Ammon's horn (tissue), 1 donor: ENCODE results near the gene KMT5B.

ENCODE experiments used
- DNase-seq: peaks from one replicate; pipeline ENCODE4 v3.0.0-alpha.2; 2016; ENCODE audit warnings: low spot score

The KMT5B gene

GRCh38 chr11:68118706-68119448 is 94.2 kb downstream of the KMT5B start:
- DNase-seq, result peak; percentile 45

- DNase-seq, result no peak
Observed at GRCh38 chr11:68117853-68118470, 95.1 kb downstream of the KMT5B start.

- DNase-seq, result no peak
Observed at GRCh38 chr11:68116974-68117373, 96.1 kb downstream of the KMT5B start.

DNA sequence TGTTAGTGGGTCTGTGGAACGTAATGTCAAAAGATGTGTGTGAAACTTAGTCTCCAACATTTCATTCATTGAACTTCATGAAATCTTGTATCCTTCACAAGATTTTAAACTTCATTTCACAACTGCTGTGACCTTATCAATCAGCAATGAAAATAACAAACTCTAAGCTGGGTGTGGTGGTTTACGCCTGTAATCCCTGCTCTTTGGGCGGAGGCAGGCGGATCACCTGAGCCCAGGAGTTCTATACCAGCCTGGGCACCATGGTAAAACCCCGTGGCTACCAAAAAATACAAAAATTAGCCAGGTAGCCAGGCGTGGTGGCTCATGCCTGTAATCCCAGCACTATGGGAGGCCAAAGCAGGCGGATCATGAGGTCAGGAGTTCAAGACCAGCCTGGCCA is 97.0 kb downstream of the KMT5B start:
- no peak for DNase-seq

DNA sequence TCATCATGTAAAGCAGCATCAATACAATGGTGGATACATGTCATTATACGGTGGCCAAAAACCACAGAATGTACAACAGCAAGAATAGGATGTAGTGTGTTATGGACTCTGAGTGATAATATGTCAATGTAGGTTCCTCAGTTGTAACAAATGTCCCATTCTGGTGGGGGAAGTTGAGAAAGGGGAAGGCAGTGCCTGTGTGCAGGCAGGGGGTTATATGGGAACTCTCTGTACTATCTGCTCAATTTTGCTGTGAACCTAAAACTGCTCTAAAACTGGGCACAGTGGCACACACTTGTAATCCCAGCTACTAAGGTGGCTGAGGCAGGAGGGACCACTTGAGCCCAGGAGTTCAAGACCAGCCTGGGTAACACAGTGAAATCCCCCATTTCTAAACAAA is 97.8 kb downstream of the KMT5B start:
- DNase-seq, result no peak

GRCh38 chr11:68113986-68114385 is 99.1 kb downstream of the KMT5B start:
- DNase-seq, result no peak

DNA sequence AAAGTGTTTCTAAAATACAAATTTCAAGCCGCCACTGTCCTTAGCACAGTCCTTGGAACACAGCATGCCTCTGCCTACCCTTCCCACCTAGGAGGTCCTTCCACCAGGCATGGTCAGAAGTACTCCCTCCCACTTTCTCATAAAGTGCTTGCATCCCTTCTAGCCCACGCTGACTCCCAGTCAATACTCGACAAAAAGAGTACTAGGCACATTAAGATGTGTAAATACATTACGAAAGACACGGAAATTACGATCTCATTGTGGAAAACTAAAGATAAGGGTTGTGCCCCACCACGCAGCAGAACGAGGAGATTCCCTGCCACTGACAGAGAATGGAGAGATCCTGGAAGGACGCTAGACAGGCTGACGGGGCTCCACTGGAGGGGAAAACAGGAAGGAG is 105.4 kb downstream of the KMT5B start:
- no peak for DNase-seq

DNA sequence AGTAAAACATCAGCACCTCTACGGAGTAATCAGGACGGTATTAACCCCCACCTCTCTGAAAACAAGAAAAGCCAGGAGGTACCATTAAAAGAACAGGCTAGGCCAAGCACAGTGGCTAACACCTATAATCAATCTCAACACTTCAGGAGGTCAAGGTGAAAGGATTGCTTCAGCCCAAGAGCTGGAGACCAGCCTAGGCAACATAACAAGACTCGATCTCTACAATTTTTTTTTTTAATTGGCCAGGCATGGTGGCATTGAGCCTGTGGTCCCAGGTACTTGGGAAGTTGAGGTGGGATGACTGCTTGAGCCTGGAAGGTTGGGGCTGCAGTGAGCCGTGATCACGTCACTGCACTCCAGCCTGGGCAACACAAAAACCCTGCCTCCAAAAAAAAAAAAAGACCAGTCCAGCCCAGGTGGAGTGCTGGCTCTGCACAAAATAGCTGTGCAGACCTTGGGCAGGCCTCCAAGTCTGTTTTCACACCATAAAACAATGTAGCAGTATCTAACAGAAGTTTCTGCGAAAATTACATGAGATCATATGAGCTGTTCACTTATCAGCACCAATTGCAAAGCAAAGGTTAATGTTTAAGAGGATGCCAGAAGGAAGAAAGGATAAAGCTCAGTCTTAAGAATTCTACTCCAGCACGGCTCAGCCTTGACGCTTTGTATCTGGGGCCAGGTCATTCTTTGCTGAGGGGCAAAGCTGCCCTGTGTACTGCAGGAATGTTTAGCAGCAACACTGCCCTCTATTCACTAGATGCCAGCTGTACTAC is 106.7 kb downstream of the KMT5B start:
- no peak for DNase-seq
